ENCODE measurements around the gene SLC16A9.

DNA sequence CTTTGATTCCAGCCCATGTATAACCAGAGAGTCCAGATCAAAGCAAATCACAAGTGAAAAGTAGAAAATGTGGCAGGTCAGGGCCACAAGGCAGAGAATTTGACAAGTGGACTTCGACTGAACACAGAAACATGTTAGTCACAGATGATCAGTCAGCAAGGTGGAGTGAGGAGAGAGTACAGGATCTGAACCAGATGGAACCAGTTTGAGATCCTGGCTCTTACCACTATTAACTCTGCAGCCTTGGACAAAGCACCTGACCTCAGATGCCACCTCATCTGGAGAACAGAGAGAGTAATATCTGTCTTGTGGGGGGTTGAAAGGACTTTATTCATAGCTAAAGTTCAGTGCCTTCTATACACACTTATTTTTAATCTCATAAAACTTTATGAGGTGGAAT lies 39.2 kb upstream of the SLC16A9 start:
- TF ChIP-seq REST (IDR thresholded peaks at IDR 0.05; ENCODE audit: insufficient read depth in 1 of 2, low read depth in 2 of 2, low read length in 1 of 2) = no peak
- no peak for TF ChIP-seq SIN3A (IDR thresholded peaks at IDR 0.05; ENCODE audit: borderline replicate concordance, insufficient read depth, low read depth, low read length)
- TF ChIP-seq, protein P1, sequence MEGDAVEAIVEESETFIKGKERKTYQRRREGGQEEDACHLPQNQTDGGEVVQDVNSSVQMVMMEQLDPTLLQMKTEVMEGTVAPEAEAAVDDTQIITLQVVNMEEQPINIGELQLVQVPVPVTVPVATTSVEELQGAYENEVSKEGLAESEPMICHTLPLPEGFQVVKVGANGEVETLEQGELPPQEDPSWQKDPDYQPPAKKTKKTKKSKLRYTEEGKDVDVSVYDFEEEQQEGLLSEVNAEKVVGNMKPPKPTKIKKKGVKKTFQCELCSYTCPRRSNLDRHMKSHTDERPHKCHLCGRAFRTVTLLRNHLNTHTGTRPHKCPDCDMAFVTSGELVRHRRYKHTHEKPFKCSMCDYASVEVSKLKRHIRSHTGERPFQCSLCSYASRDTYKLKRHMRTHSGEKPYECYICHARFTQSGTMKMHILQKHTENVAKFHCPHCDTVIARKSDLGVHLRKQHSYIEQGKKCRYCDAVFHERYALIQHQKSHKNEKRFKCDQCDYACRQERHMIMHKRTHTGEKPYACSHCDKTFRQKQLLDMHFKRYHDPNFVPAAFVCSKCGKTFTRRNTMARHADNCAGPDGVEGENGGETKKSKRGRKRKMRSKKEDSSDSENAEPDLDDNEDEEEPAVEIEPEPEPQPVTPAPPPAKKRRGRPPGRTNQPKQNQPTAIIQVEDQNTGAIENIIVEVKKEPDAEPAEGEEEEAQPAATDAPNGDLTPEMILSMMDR (IDR thresholded peaks at IDR 0.05) = no peak
- TF ChIP-seq POLR2AphosphoS5 (IDR thresholded peaks at IDR 0.05; ENCODE audit: low read depth, low read length) = no peak
- TF ChIP-seq TCF7L2 (IDR thresholded peaks at IDR 0.05; ENCODE audit: low read depth, low read length) = no peak

All from Panc1 (cell line).